BLaER1 treated with 17β-estradiol and CSF1 and Interleukin-3, amounts not matched to agents 10 nM and 100 nM (cell line): ENCODE measurements around the gene SGSM1.

Experiments used
- H3K27ac ChIP-seq, 11 experiments: shearing (Covaris generic); formaldehyde crosslinking; 2 replicates each; pipeline ENCODE4 v1.8.1; 2022
- H3K27me3 ChIP-seq, 11 experiments: shearing (Covaris generic); formaldehyde crosslinking; 2 replicates each; pipeline ENCODE4 v1.8.1; 2022
- H3K36me3 ChIP-seq, 11 experiments: shearing (Covaris generic); formaldehyde crosslinking; 2 replicates each; pipeline ENCODE4 v1.8.1; 2022
- H3K4me1 ChIP-seq, 10 experiments: shearing (Covaris generic); formaldehyde crosslinking; 2 replicates each; pipeline ENCODE4 v1.8.1; 2022
- H3K4me2 ChIP-seq, 11 experiments: shearing (Covaris generic); formaldehyde crosslinking; 2 replicates each; pipeline ENCODE4 v1.8.1; 2022
- H3K4me3 ChIP-seq, 10 experiments: shearing (Covaris generic); formaldehyde crosslinking; 2 replicates each; pipeline ENCODE4 v1.8.1; 2022
- H3K9ac ChIP-seq, 11 experiments: shearing (Covaris generic); formaldehyde crosslinking; 2 replicates each; pipeline ENCODE4 v1.8.1; 2022
- H3K9me3 ChIP-seq, 11 experiments: shearing (Covaris generic); formaldehyde crosslinking; replicated peaks in 1 of 11; 2 replicates each; pipeline ENCODE4 v1.8.1; 2022
- H4K20me1 ChIP-seq, 11 experiments: shearing (Covaris generic); formaldehyde crosslinking; 2 replicates each; pipeline ENCODE4 v1.8.1; 2022
- Cebpa-rat ChIP-seq, 11 experiments: shearing (Covaris generic); IDR thresholded peaks; 2 replicates each; pipeline ENCODE4 v1.8.1; 2022

SGSM1 gene

DNA sequence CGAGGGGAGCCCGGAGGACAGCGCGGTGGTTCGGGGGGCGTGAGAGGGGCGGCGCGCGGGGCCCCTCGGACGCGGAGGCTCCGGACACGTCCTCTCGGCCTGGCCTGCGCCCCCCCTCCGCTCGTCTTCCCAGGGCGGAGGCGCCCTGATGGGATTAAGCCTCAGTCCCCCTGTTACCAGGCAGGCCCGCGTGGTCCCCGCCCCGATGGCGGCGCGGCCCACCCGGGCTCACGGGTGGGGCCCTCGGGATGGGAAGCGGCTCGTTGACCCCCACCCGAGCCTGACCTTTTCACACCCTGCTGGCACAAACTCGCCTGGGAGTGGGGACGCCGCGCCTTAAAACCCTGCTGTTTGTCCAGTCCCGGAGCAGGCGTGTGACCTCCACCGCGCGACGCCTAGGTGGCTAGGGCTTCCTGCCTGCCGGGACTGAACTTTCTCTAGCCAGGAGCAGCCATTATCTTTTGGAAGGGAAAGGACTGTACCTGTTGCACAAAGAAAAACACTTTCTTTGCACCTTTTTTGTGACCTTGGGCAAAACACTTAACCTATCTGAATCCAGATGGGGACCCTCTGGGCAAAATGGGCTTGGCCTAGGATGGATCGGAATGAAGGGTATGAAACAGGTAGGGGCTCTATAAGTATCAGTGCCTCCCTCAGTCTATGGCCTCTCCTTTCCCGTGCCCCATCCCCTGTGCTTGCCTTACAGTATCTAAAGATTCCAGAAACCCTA lies 147.5 kb downstream of the SGSM1 start:
- Histone ChIP-seq H4K20me1 (peaks cover 0 to 15% (median 5%) of the 10 kb centered on the region in 11 experiments; a peak in 7 of 22 replicates), H3K9me3 (no peaks in the 10 kb centered on the region), H3K9ac (peak overlapping the region in 3 of 11 experiments; percentile 69 to 73 (median 73); a peak in 3 of 22 replicates), H3K36me3 (no peaks in the 10 kb centered on the region), H3K4me1 (peaks cover 0 to 16% (median 7%) of the 10 kb centered on the region in 10 experiments; a peak in 11 of 20 replicates), H3K27me3 (peaks cover 12 to 28% (median 18%) of the 10 kb centered on the region in 11 experiments; a peak in 21 of 22 replicates), H3K27ac (no peak overlapping the region), H3K4me2 (peak overlapping the region; percentile 86 to 98 (median 96); a peak in 18 of 22 replicates), H3K4me3 (peak overlapping the region in 3 of 10 experiments; percentile 71 to 75 (median 74); a peak in 7 of 20 replicates)
- no peak for TF ChIP-seq Cebpa-rat (IDR thresholded peaks at IDR 0.05)

DNA sequence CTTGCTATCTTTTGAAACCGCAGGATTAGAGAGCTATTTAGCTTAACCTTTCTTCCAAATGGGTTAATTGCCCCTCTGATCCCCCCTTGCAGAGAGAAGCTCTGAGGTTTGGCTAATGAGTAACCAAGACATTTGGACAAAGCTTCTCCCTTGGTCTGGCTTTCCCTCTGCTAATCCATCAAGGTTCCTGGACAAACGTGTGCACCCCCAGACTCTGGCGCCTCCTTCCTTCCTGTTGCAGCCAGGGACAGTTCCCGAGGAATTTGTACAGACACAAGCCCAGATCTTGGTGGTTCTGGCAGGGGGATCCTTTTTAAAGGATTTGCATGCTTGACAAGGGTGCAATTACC lies 148.1 kb downstream of the SGSM1 start:
- H3K36me3 ChIP-seq, result no peaks in the 10 kb centered on the region
- H3K27me3 ChIP-seq, result peaks cover 12 to 28% (median 18%) of the 10 kb centered on the region in 11 experiments; a peak in 21 of 22 replicates
- no peak overlapping the region for H3K27ac ChIP-seq
- H3K9ac ChIP-seq, result no peak overlapping the region
- H3K9me3 ChIP-seq, result no peaks in the 10 kb centered on the region
- no peak for TF ChIP-seq Cebpa-rat (IDR thresholded peaks at IDR 0.05)
- 0 out of 22 replicates have a peak overlapping the region, but pooled peaks of 1 of the 11 experiments have one; percentile 97 for H3K4me2 ChIP-seq
- H3K4me1 ChIP-seq, result peaks cover 0 to 16% (median 8%) of the 10 kb centered on the region in 10 experiments; a peak in 11 of 20 replicates
- H3K4me3 ChIP-seq, result no peak overlapping the region
- peaks cover 0 to 15% (median 5%) of the 10 kb centered on the region in 11 experiments; a peak in 7 of 22 replicates for H4K20me1 ChIP-seq

DNA sequence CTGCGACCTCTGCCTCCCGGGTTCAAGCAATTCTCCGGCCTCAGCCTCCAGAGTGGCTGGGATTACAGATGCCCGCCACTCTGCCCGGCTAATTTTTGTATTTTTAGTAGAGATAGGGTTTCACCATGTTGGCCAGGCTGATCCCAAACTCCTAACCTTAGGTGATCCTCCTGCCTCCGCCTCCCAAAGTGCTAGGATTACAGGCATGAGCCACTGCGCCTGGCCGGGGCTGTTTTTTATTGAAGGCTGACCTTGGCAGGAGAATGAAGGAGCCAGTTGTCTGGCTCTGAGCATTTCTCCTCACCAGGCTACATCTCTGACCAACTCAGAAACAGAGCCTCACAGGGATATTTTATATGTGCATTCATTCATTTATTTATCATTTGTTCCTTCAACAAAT lies 148.8 kb downstream of the SGSM1 start:
- Histone ChIP-seq H3K27ac (no peak overlapping the region), H3K4me2 (no peak overlapping the region), H4K20me1 (peaks cover 0 to 15% (median 5%) of the 10 kb centered on the region in 11 experiments; a peak in 7 of 22 replicates), H3K27me3 (peaks cover 12 to 28% (median 18%) of the 10 kb centered on the region in 11 experiments; a peak in 21 of 22 replicates), H3K36me3 (no peaks in the 10 kb centered on the region), H3K4me1 (peaks cover 0 to 16% (median 8%) of the 10 kb centered on the region in 10 experiments; a peak in 11 of 20 replicates), H3K9ac (no peak overlapping the region), H3K9me3 (no peaks in the 10 kb centered on the region), H3K4me3 (no peak overlapping the region)
- TF ChIP-seq Cebpa-rat (IDR thresholded peaks at IDR 0.05), result no peak

DNA sequence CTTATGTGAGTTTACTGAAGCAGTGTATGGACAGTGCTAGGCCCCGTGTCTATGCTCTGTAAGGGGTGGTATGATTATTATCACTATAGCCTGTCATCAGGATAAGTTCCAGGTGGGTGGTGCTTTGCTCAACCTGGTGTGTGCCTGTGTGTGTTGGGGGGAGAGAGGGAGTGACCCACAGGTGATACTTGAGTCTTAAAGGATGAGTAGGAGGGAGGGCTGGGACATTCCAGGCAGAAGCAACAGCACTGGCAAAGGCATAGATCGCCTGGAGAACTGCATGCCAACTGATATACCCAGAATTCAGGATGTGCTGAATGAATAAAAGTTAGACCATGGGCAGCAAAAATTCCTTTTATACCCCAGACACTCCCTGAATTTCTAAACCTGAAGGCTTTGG lies 151.0 kb downstream of the SGSM1 start:
- TF ChIP-seq Cebpa-rat (IDR thresholded peaks at IDR 0.05), result no peak
- Histone ChIP-seq H3K9me3 (no peaks in the 10 kb centered on the region), H3K4me2 (no peak overlapping the region), H3K4me1 (peaks cover 0 to 14% (median 7%) of the 10 kb centered on the region in 10 experiments; a peak in 11 of 20 replicates), H3K4me3 (no peak overlapping the region), H4K20me1 (peaks cover 0 to 15% (median 5%) of the 10 kb centered on the region in 11 experiments; a peak in 7 of 22 replicates), H3K27ac (no peak overlapping the region), H3K27me3 (peaks cover 12 to 28% (median 18%) of the 10 kb centered on the region in 11 experiments; a peak in 21 of 22 replicates), H3K36me3 (no peaks in the 10 kb centered on the region), H3K9ac (no peak overlapping the region)

DNA sequence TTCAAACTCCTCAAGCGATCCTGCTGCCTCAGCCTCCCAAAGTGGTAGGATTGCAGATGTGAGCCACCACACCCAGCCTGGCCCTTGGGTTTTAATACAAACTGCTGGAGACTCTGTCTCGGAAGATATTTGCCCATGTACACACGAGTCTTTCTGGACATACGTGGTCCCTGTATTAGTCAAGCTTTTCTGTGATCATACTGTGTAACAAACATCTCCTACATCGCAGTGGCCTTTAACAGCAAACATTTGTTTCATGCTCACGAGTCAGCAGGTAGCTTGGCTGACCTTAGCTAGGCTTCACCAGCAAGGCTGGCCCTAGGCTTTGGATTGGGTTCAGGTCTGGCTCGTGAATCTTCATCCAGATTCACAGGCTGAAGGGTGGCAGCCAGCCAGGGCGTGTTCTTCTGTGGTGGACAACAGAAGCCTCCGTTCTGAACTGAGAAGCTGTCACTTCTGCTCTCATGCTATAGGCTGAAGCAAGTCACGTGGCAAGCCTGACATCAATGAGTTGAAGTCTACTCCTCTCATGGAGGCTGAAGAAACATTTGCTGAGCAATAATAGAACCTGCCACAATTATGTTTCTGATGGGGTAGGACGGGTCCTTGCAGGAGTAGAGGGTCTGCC lies 155.3 kb downstream of the SGSM1 start:
- Histone ChIP-seq H3K9me3 (no peaks in the 10 kb centered on the region), H3K9ac (no peak overlapping the region), H4K20me1 (no peaks in the 10 kb centered on the region), H3K27me3 (no peaks in the 10 kb centered on the region), H3K4me1 (peaks cover 0 to 13% (median 6%) of the 10 kb centered on the region in 10 experiments; a peak in 5 of 20 replicates), H3K27ac (no peak overlapping the region), H3K36me3 (no peaks in the 10 kb centered on the region), H3K4me2 (no peak overlapping the region), H3K4me3 (no peak overlapping the region)
- TF ChIP-seq Cebpa-rat (IDR thresholded peaks at IDR 0.05), result no peak

DNA sequence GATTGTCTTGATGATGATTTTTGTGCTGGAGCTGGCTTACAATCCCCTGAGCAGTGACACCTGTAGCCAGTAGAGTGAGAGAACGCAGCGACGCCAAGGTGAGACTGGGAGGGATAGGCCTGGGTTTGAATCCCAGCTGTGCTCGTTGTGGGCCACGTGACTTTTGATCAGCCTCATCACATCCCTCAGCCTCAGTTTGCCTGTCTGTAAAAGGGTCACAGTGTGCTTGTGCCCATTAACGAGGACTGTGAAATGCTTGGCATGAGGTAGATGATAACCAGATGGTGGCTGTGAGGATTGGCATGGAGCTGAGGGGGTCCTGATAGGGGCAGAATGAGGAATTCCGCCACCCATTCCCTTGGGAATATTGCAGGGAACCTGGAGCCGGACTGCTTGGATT lies 156.1 kb downstream of the SGSM1 start:
- H4K20me1 ChIP-seq, result no peaks in the 10 kb centered on the region
- H3K4me2 ChIP-seq, result no peak overlapping the region
- H3K9me3 ChIP-seq, result no peaks in the 10 kb centered on the region
- no peak overlapping the region for H3K4me3 ChIP-seq
- peaks cover 0 to 13% (median 6%) of the 10 kb centered on the region in 10 experiments; a peak in 5 of 20 replicates for H3K4me1 ChIP-seq
- H3K27me3 ChIP-seq, result no peaks in the 10 kb centered on the region
- TF ChIP-seq Cebpa-rat (IDR thresholded peaks at IDR 0.05), result no peak
- H3K36me3 ChIP-seq, result no peaks in the 10 kb centered on the region
- no peak overlapping the region for H3K9ac ChIP-seq
- no peak overlapping the region for H3K27ac ChIP-seq

DNA sequence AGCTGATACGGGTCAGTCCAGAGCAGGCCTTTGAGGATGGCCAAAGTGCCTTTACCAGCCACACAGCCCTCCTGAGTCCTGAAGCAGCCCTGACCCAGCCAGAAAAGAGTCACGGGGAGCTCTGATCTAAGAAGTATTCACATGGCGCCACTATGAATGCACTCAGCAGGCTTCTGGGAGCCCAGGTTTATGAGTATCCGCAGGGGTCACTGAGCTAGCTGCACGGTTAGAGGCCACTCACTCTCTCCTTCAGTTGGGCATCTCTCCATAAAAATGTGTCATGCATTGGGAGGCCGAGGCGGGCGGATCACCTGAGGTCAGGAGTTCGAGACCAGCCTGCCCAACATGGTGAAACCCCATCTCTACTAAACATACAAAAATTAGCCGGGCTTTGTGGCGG lies 156.8 kb downstream of the SGSM1 start:
- no peak overlapping the region for H3K4me3 ChIP-seq
- H3K9me3 ChIP-seq, result no peaks in the 10 kb centered on the region
- no peaks in the 10 kb centered on the region for H3K27me3 ChIP-seq
- H3K36me3 ChIP-seq, result no peaks in the 10 kb centered on the region
- 0 out of 22 replicates have a peak overlapping the region, but pooled peaks of 1 of the 11 experiments have one; percentile 5 for H3K4me2 ChIP-seq
- no peak for TF ChIP-seq Cebpa-rat (IDR thresholded peaks at IDR 0.05)
- H3K27ac ChIP-seq, result no peak overlapping the region
- H3K4me1 ChIP-seq, result peaks cover 0 to 13% (median 6%) of the 10 kb centered on the region in 10 experiments; a peak in 5 of 20 replicates
- no peak overlapping the region for H3K9ac ChIP-seq
- H4K20me1 ChIP-seq, result no peaks in the 10 kb centered on the region

DNA sequence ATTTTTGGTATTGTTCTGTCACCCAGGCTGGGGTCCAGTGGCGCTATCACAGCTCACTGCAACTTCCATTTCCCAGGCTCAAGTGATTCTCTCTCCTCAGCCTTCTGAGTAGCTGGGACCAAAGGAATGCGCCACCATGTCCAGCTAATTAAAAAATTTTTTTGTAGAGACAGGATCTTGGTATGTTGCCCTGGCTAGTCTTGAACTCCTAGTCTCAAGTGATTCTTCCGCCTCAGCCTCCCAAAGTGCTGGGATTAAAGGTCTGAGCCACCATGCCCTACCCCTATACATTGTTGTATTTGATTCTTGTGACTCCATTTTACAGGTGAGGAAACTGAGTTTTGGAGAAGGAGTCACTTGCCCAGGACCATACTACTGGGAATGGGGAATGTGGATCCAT lies 158.4 kb downstream of the SGSM1 start:
- no peak overlapping the region for H3K27ac ChIP-seq

More for the DNA sequence above, 158.4 kb downstream of the SGSM1 start:
- Histone ChIP-seq H3K4me3 (no peak overlapping the region), H3K4me1 (peaks cover 0 to 10% (median 6%) of the 10 kb centered on the region in 10 experiments; a peak in 5 of 20 replicates), H3K36me3 (no peaks in the 10 kb centered on the region), H4K20me1 (no peaks in the 10 kb centered on the region), H3K9me3 (no peaks in the 10 kb centered on the region), H3K4me2 (no peak overlapping the region), H3K27me3 (no peaks in the 10 kb centered on the region), H3K9ac (no peak overlapping the region)
- TF ChIP-seq Cebpa-rat (IDR thresholded peaks at IDR 0.05), result no peak
